Muscle layer of colon (tissue), 2 donors: ENCODE measurements around the gene NAB2.

ENCODE experiments used
- H3K27ac ChIP-seq: one replicate; pipeline ENCODE4 v1.7.0; 2013; ENCODE audit warnings: low read depth, mild to moderate bottlenecking, low read length, moderate library complexity
- H3K27me3 ChIP-seq, 2 donors: one replicate each; pipeline ENCODE4 v1.7.0; 2013; ENCODE audit warnings: low read length in 2 of 2, mild to moderate bottlenecking in 2 of 2; ENCODE audit not compliant: insufficient read depth in 2 of 2, control insufficient read depth in 1 of 2
- H3K36me3 ChIP-seq: one replicate; pipeline ENCODE4 v1.7.0; 2013; ENCODE audit warnings: mild to moderate bottlenecking, low read length; ENCODE audit not compliant: insufficient read depth
- H3K4me1 ChIP-seq: one replicate; pipeline ENCODE4 v1.7.0; 2013; ENCODE audit warnings: mild to moderate bottlenecking, low read length; ENCODE audit not compliant: insufficient read depth
- H3K4me3 ChIP-seq, 2 donors: one replicate each; pipeline ENCODE4 v1.7.0; 2013; ENCODE audit warnings: low read length in 2 of 2, low read depth in 1 of 2, mild to moderate bottlenecking in 1 of 2, moderate library complexity in 1 of 2
- H3K9ac ChIP-seq: one replicate; pipeline ENCODE4 v1.7.0; 2013; ENCODE audit warnings: low read length
- H3K9me3 ChIP-seq: one replicate; pipeline ENCODE4 v1.7.0; 2013; ENCODE audit warnings: mild to moderate bottlenecking, low read length
- donor health status: abdominal sarcoma.
- donor health status: Adenocarcinoma of cecum.

Gene NAB2

GRCh38 chr12:57126561-57126960, 37.6 kb downstream of the NAB2 start:
- H3K4me3 ChIP-seq: peak overlapping the region in 1 of 2 donors; percentile 84

GRCh38 chr12:57127101-57127725, 38.3 kb downstream of the NAB2 start:
- Histone ChIP-seq H3K9ac (peak overlapping the region; percentile 82), H3K4me3 (peak overlapping the region; percentile 69 to 84), H3K27ac (peak overlapping the region; percentile 98), H3K27me3 (no peaks in the 10 kb centered on the region), H3K36me3 (peaks cover 6% of the 10 kb centered on the region), H3K4me1 (peaks cover 35% of the 10 kb centered on the region), H3K9me3 (no peaks in the 10 kb centered on the region)

More at GRCh38 chr12:57126561-57126960, 37.6 kb downstream of the NAB2 start:
- peaks cover 28% of the 10 kb centered on the region for H3K4me1 ChIP-seq
- no peaks in the 10 kb centered on the region for H3K27me3 ChIP-seq
- H3K9ac ChIP-seq: peak overlapping the region; percentile 82
- H3K9me3 ChIP-seq: no peaks in the 10 kb centered on the region
- H3K36me3 ChIP-seq: peaks cover 1% of the 10 kb centered on the region
- peak overlapping the region; percentile 19 for H3K27ac ChIP-seq

DNA sequence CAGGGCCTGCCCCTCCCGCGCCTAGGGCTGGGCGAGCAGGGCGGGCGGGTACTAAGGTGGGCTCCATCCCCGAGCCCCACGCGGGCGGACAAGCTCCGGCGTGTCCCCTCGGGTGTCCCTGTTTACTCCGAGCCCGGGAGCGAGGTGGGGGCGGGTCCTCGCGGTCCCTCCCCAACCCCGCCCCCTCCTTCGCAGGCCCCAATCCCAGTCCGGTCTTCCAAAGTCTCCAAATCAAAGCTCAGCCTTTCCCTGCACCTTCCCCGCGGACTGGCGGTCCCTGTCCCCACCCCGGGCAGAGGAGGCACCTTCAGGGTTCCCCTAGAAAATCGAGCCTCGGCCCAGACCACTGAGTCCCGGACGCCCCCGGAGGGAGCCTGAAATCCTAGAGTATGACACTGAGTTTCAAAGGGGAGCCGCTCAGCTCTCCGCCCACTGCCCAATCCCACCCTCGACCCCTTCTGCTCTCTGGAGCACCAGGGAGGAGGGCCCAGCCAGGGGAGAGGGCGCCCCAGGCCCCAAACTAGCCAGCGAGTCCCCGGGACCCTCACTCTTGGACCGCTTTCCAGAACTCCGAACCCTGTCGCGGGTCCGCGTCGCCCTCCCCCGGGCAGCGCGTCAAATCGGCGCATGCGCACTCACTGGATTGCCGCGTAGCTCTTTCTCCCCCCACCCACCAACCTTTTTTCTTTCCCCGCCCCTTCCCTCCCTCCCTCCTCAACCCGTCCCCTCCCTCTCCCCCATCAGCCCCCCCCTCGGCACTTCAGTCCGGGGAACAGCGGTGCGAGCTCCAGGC, 39.0 kb downstream of the NAB2 start, which contains the start of gene LRP1:
Gene LRP1, plus strand, starts transcription at position 758 of the 793 bp plus-strand sequence. CDS start 482 bp downstream, outside the sequence.
- no peaks in the 10 kb centered on the region for H3K27me3 ChIP-seq
- H3K36me3 ChIP-seq: peaks cover 6% of the 10 kb centered on the region
- H3K4me3 ChIP-seq: peak within 1 kb of the TSS; percentile 69 to 84
- peak within 1 kb of the TSS; percentile 98 for H3K27ac ChIP-seq
- H3K4me1 ChIP-seq: peaks cover 42% of the 10 kb centered on the region
- peak within 1 kb of the TSS; percentile 82 for H3K9ac ChIP-seq
- no peaks in the 10 kb centered on the region for H3K9me3 ChIP-seq

DNA sequence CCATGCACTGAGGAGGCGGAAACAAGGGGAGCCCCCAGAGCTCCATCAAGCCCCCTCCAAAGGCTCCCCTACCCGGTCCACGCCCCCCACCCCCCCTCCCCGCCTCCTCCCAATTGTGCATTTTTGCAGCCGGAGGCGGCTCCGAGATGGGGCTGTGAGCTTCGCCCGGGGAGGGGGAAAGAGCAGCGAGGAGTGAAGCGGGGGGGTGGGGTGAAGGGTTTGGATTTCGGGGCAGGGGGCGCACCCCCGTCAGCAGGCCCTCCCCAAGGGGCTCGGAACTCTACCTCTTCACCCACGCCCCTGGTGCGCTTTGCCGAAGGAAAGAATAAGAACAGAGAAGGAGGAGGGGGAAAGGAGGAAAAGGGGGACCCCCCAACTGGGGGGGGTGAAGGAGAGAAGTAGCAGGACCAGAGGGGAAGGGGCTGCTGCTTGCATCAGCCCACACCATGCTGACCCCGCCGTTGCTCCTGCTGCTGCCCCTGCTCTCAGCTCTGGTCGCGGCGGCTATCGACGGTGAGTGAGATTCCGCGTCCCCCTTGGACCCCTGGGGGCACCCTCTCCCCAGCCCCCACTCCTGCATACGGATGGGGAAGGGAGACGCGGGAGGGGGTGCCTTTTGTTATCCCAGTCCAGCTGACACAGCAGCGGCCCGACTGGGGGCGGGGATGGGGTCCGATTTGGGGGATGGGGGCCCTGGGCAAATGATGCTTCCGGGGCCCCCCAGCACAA, 39.8 kb downstream of the NAB2 start:
- peaks cover 48% of the 10 kb centered on the region for H3K4me1 ChIP-seq
- H3K9ac ChIP-seq: no peak overlapping the region
- H3K27ac ChIP-seq: peak overlapping the region; percentile 98
- H3K9me3 ChIP-seq: no peaks in the 10 kb centered on the region
- H3K4me3 ChIP-seq: peak overlapping the region; percentile 69 to 76
- peaks cover 6% of the 10 kb centered on the region for H3K36me3 ChIP-seq
- no peaks in the 10 kb centered on the region for H3K27me3 ChIP-seq

GRCh38 chr12:57129321-57129842, 40.5 kb downstream of the NAB2 start:
- Histone ChIP-seq H3K36me3 (peaks cover 6% of the 10 kb centered on the region), H3K9ac (peak overlapping the region; percentile 74), H3K27me3 (no peaks in the 10 kb centered on the region), H3K4me1 (peaks cover 55% of the 10 kb centered on the region), H3K27ac (peak overlapping the region; percentile 92), H3K4me3 (peak overlapping the region; percentile 69 to 76), H3K9me3 (no peaks in the 10 kb centered on the region)

DNA sequence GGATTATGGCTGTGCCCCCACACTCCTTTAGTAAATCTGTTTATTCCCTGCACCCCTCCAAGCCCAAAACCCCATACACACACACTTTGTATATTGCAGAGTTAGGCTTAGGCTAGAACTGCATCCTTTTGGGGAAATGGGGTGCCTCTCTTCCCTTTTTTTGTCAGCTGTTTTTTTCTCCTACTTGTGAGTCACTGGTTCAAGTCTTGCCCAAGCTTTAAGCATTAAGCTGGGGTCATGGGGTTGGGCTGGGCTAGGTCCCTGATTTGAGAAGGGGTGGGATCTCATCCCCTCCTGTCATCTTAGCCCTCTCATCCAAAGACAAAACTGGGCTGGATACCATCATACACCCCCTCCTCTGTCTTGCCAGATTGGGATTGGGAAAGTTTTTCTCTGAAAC, 41.0 kb downstream of the NAB2 start:
- H3K4me1 ChIP-seq: peaks cover 56% of the 10 kb centered on the region
- no peaks in the 10 kb centered on the region for H3K27me3 ChIP-seq
- peak overlapping the region; percentile 74 for H3K9ac ChIP-seq
- H3K4me3 ChIP-seq: peak overlapping the region; percentile 69 to 76
- H3K36me3 ChIP-seq: peaks cover 6% of the 10 kb centered on the region
- peak overlapping the region; percentile 92 for H3K27ac ChIP-seq
- no peaks in the 10 kb centered on the region for H3K9me3 ChIP-seq

- Histone ChIP-seq H3K4me3 (peak overlapping the region in 1 of 2 donors; percentile 76), H3K36me3 (peaks cover 6% of the 10 kb centered on the region)
Measured at GRCh38 chr12:57130941-57131340, 42.0 kb downstream of the NAB2 start.

DNA sequence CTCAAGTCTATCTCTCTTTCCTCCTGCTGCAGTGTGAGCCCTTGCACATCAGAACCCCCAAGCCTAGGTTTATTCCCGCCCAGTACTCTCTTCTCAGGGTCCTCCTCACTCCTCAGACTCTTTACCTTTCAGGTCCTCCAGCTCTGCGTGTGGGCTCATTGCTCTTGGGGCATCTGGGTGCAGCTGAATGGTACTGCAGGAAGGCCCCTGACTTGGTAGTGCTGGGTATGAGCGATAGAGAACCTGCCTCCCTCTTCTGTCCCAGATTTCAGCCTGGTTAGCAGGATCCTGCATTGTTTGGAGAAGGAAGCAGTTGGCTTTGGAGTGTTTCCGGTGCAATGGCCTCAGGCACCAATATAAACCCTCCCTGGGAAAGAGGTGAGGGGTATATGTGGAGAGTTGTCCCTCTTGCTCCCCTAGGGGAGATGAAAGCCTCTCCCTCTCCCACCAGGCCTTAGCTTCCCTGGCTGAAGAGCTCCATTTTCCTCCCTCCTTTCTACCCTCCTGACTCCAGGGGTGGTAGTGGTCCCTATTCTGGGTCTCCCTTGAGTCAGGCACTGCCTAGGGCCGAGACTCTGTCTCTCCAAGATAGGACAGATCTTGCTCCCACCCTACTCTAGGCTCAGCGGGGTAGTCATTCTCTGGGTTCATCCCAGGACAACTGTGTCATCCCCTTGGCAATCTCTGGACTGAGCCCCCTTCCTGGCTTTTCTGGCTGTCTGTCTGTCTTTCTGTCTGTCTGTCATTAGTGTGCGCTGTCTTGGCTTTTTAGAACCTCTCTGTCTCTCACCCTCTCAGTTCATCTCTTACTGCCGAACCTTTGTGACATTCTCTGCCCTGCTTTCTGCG, 43.2 kb downstream of the NAB2 start:
- H3K27me3 ChIP-seq: no peaks in the 10 kb centered on the region
- peaks cover 66% of the 10 kb centered on the region for H3K4me1 ChIP-seq
- H3K27ac ChIP-seq: peak overlapping the region; percentile 41
- H3K9ac ChIP-seq: peak overlapping the region; percentile 9
- peaks cover 6% of the 10 kb centered on the region for H3K36me3 ChIP-seq
- peak overlapping the region in 1 of 2 donors; percentile 76 for H3K4me3 ChIP-seq
- no peaks in the 10 kb centered on the region for H3K9me3 ChIP-seq

More at GRCh38 chr12:57130941-57131340, 42.0 kb downstream of the NAB2 start:
- H3K27ac ChIP-seq: peak overlapping the region; percentile 92
- H3K4me1 ChIP-seq: peaks cover 66% of the 10 kb centered on the region
- H3K27me3 ChIP-seq: no peaks in the 10 kb centered on the region
- peak overlapping the region; percentile 9 for H3K9ac ChIP-seq
- H3K9me3 ChIP-seq: no peaks in the 10 kb centered on the region

- H3K27ac ChIP-seq: peak overlapping the region; percentile 41
- H3K9ac ChIP-seq: peak overlapping the region; percentile 9
- H3K4me3 ChIP-seq: peak overlapping the region in 1 of 2 donors; percentile 76
- H3K9me3 ChIP-seq: no peaks in the 10 kb centered on the region
- peaks cover 6% of the 10 kb centered on the region for H3K36me3 ChIP-seq
- H3K27me3 ChIP-seq: no peaks in the 10 kb centered on the region
- peaks cover 71% of the 10 kb centered on the region for H3K4me1 ChIP-seq
Measured at GRCh38 chr12:57133013-57133569, 44.2 kb downstream of the NAB2 start.

DNA sequence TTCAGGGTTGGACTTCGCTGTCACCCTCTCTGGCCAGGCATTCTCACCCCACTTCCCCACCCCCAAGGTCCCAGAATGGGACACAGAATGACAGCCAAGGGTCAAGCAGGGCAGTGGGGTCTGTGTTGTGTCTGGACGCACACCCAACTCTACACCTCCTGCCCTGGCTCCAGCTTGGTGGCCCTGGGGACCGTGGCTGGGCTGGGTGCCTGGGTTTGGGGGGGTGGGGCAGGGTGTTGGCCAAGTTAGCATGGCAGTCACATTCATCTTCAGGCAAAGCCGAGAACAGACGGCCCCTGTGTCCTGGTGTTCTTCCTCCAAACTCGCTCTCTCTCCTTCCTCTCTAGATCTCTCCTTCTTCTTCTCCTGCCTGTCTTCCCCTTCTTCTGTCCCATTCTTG, 45.0 kb downstream of the NAB2 start:
- H3K4me3 ChIP-seq: no peak overlapping the region
- no peak overlapping the region for H3K9ac ChIP-seq
- H3K27me3 ChIP-seq: no peaks in the 10 kb centered on the region
- peaks cover 13% of the 10 kb centered on the region for H3K36me3 ChIP-seq
- H3K9me3 ChIP-seq: no peaks in the 10 kb centered on the region
- peak overlapping the region; percentile 32 for H3K27ac ChIP-seq
- peaks cover 72% of the 10 kb centered on the region for H3K4me1 ChIP-seq
